NOMO-1 (cell line): Measurements from ENCODE around the gene DOCK9.

ENCODE experiments used
- DNase-seq, 2 experiments: peaks; one replicate each; lab custom pipeline; 2025; ENCODE audit not compliant: unreplicated experiment in 2 of 2; lab: John Stamatoyannopoulos, UW

DOCK9 gene

DNA sequence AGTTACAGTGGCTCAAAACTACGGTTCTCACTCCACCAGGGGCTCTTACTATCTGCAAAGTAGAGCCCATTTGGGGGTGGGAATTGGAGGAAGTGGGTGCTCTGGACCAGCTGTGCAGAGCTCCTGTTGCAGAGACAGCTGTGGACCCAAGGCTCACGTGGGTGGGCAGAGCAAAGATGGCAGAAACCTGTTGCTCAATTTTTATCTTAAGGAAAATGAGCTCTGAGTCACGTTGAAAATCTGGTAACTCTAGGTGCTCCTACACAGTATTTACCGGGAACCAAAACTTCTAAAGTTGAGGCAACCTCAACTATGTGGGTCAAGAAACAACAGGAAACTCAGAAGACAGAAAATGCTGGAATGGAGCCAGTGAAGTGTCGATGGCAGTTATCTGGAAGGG, 195.2 kb downstream of the DOCK9 start:
- DNase-seq: no peak

GRCh38 chr13:98781905-98782304, 196.0 kb downstream of the DOCK9 start:
- DNase-seq: no peak

DNA sequence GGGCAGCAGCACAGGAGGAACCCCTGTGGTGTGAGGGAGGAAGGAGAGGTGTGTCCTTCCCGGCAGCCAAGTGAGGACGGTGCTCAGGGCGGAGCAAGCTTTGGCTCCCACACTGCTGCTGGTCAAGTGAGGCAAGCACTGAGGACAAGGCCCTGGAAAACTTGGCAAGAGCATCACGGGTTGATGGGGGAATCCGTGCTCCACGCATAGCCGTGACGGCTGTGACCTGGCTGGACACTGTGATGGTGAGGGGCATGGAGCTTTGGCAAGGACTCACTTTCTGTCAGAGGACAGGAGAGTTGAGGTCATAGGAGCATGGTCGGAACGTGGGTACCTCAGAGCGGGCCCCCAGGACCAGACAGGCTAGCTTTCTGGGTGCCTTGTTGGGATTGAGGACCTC, 196.4 kb downstream of the DOCK9 start:
- DNase-seq: no peak

- no peak for DNase-seq
These were observed 196.8 kb downstream of the DOCK9 start for GRCh38 chr13:98781045-98781444.

GRCh38 chr13:98780451-98780850, 197.4 kb downstream of the DOCK9 start:
- no peak for DNase-seq

DNA sequence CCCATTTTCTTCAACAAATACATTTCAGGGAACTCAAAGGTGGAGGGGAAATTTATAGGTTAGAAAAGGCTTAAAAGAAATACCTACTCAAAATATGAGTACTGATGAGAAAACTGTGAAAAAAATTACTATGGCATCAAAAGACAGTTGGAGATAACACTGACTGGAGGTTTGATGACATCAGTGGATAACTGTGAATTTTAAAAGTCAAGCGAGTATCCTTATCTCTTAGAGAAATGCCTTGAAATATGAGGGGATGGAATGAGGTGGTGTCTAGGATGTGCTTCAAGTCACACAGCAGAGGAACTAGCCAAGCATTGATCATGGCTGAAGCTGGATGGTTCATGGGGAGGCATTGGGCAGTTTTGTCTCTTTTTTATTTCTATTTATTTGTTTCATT, 198.2 kb downstream of the DOCK9 start:
- DNase-seq: no peak

- DNase-seq: no peak
These were observed 199.1 kb downstream of the DOCK9 start for GRCh38 chr13:98778749-98779148.

GRCh38 chr13:98776644-98777043, 201.2 kb downstream of the DOCK9 start:
- DNase-seq: no peak

DNA sequence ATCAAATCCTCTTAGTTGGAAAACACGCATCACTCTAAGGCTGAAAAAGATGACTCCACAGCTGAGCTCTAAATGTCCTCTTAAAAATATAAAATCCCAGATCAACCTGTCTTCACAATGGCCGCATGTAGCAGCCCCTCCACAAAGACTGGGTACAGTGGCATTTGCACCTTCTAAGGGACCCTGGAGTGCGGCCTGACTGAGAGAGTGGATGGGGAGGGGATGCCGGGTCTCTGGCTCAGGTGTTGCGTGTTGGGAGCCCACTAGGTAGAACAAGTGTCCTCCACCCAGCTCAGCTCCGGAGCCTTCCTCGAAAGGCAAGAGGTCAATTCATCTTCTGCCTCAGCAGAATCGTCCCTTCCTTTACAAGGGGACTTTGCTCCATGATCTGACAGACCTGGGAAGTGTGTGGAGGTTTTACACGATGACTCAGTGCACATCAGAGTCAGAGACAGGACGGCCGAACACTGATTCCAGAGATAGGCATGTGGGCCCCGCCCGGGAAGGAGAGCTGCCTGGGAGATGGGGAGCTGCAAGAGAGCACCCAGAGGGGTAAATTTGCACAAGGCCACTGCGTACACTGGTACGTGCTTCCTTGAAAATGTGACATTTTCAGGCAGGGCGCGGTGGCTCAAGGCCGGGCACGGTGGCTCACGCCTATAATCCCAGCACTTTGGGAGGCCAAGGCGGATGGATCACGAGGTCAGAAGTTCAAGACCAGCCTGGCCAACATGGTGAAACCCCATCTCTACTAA, 201.8 kb downstream of the DOCK9 start:
- no peak for DNase-seq

GRCh38 chr13:98775386-98775785, 202.5 kb downstream of the DOCK9 start:
- no peak for DNase-seq

- no peak for DNase-seq
These were observed 203.1 kb downstream of the DOCK9 start for GRCh38 chr13:98774776-98775175.

GRCh38 chr13:98773921-98774320, 203.9 kb downstream of the DOCK9 start:
- no peak for DNase-seq

- DNase-seq: no peak
These were observed 204.9 kb downstream of the DOCK9 start for GRCh38 chr13:98772794-98773452.

GRCh38 chr13:98771838-98772611, 205.8 kb downstream of the DOCK9 start:
- DNase-seq: no peak

DNA sequence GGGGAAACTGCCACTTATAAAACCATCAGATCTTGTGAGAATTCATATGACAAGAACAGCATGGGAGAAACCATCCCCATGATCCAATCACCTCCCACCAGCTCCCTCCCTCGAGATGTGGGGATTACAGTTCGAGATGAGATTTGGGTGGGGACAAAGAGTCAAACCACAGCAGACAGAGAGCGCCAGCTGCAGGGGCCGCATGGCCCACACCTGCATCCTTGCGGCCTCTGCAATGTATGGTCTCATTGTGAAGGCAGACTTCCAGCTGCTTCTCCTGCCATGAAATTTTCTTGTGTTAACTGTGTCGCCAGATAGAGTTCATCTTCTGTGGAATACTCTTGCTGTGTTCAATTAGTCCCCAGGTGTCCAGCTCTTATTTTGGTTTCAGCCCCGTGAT, 208.1 kb downstream of the DOCK9 start:
- no peak for DNase-seq

DNA sequence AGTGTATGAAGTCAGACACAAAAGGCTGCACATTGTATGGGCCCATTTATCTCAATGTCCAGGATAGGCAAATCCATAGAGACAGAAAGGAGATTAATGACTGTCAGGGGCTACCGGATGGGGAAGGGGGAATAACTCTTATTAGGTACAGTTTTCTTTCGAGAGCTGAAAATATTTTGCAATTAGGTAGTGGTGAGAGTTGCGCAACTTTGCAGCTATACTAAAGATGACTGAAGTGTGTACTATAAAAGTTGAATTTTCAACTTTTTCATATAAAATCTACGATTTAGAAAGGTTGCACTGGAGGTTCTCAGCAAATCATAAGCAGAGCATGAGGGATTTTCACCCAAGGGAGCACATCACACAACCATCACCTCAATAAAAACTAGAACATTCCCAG, 209.3 kb downstream of the DOCK9 start:
- DNase-seq: peak in 1 of 2 experiments; percentile 58

GRCh38 chr13:98766697-98767096, 211.2 kb downstream of the DOCK9 start:
- no peak for DNase-seq

GRCh38 chr13:98765996-98766519, 211.8 kb downstream of the DOCK9 start:
- no peak for DNase-seq

DNA sequence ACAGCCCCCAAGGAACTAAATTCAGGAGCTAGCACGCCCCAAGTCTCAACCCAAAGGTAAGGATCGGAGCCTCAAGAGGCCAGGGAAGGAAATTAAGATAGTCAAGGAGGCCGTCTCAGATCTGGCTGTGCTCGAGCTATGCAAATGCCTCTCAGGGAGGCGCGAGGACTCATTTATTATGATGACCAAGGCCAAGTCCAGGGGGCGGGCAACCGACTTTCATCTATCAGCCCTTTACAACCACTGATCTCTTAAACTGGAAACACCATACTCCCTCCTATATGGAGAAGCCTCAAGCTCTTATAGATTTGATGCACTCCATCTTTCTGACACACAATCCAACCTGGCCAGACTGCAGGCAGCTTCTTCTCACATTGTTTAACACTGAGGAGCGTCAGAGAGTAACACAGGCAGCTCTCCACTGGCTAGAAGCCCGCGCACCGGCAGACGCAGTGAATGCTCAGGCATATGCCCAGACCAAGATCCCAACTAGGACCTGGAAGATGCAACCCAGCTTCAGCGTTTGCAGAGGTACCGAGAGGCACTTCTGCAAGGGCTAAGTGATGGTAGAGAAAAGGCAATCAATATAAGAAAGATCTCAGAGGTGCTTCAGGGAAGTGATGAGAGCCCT, 215.8 kb downstream of the DOCK9 start:
- DNase-seq: peak in 1 of 2 experiments; percentile 68

DNA sequence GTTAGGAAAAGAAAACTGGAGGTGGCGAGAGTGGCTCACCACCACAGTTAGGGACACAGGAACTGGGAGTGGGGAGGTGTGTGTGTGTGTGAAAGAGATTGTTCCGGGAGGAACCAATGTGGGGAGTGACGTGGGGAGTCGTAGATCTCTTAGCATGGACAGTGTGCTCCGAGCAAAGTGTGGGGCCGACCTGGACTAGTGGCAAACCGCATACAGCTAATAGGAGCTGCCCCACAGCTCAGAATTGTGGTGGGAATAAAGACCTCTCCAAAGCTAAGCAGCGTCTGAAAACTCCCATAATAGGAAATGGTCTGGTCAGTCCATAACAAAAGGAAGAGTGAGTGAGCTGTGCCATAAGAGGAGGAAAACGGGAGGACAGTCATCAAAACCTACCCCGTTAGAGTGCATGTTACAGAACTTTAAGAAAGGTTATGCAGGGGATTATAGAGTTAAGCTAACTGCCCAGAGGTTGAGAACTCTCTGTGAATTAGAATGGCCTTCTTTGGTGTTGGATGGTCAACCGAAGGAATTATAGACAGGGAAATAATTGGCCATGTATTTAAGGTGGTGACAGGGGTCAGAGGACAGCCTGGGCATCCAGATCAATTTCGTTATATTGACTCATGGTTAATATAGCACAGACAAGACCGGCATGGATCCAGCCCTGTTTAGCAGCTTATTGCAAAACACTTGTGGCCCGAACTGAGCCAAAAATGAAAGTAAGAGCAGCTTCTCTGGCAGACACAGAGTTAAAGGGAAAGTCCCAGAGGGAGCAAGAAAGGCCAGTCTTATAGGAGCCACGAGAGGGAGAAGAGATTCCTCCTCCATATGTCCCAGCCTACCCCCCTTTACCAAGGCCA, 216.5 kb downstream of the DOCK9 start:
- peak; percentile 42 to 72 for DNase-seq
